Measurements from ENCODE around the gene SLC51B.
A peak's percentile ranks its signal among the peaks of the same experiment; 100 is the strongest.

SLC51B gene

DNA sequence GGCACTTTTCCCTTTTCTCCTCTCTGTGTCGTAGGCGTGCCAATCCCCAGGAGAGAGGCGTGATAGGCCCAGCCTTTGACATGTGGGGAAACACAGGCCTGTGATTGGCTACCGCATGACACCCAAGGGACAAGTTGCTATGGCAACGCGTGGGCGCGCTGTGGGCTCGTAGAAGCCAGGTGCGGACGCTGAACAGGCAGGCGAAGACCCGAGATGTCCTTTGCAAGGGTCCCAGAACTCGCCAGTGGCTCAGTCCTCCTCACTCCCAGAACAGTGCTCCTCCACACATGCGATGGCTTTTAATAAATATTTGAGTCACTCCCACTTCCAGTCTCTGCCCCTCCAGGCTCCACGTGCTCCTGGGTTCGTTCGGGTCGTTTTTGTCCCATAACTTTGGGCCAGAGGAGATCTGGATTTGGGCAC is 4.2 kb downstream of the SLC51B start:
- Histone ChIP-seq H3K36me3 (ENCODE audit: control insufficient read depth, low read length) (no peaks in the 10 kb centered on the region), H3K9me3 (ENCODE audit: control insufficient read depth, insufficient read depth, low read length) (no peaks in the 10 kb centered on the region), H3F3A (ENCODE audit: control insufficient read depth, insufficient read depth) (no peaks in the 10 kb centered on the region), H3K9me2 (replicated peaks; ENCODE audit: control insufficient read depth, low read length) (no peaks in the 10 kb centered on the region), H3K4me3 (ENCODE audit: low read length) (peak overlapping the region; percentile 45), H3K4me2 (ENCODE audit: low read length) (peak overlapping the region; percentile 64), H3K27me3 (ENCODE audit: control insufficient read depth, low read length) (no peaks in the 10 kb centered on the region), H3K4me1 (ENCODE audit: control insufficient read depth, low read length) (peaks cover 18% of the 10 kb centered on the region), H3K27ac (ENCODE audit: low read depth, low read length) (no peak overlapping the region), H4K20me1 (ENCODE audit: control insufficient read depth, insufficient read depth, low read depth, low read length) (no peaks in the 10 kb centered on the region), H3K79me2 (ENCODE audit: control insufficient read depth, low read length) (no peaks in the 10 kb centered on the region)
- TF ChIP-seq, protein P1, sequence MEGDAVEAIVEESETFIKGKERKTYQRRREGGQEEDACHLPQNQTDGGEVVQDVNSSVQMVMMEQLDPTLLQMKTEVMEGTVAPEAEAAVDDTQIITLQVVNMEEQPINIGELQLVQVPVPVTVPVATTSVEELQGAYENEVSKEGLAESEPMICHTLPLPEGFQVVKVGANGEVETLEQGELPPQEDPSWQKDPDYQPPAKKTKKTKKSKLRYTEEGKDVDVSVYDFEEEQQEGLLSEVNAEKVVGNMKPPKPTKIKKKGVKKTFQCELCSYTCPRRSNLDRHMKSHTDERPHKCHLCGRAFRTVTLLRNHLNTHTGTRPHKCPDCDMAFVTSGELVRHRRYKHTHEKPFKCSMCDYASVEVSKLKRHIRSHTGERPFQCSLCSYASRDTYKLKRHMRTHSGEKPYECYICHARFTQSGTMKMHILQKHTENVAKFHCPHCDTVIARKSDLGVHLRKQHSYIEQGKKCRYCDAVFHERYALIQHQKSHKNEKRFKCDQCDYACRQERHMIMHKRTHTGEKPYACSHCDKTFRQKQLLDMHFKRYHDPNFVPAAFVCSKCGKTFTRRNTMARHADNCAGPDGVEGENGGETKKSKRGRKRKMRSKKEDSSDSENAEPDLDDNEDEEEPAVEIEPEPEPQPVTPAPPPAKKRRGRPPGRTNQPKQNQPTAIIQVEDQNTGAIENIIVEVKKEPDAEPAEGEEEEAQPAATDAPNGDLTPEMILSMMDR (IDR thresholded peaks at IDR 0.05; ENCODE audit: low read depth, low read length, poor library complexity, severe bottlenecking): no peak
- TF ChIP-seq EZH2phosphoT487 (IDR thresholded peaks at IDR 0.05; ENCODE audit: borderline replicate concordance, low read length): no peak

DNA sequence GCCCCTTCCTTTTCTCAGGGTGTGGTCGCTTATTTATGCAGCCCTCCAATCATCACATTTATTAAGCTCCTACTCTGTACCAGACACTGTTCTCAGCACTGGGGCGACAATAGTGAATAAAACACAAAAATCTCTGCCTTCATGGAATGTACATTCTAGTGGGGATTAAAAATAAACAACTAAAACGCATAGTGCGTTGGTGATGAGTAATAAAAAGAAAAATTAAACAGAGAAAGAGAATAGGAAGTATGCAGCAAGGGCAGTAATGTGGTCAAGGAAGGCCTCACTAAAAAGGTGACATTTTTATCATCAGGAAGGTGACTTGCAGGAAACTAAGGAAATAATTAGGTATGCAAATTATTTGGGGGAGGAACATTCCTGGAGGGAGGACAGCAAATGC is 5.1 kb downstream of the SLC51B start:
- peaks cover 18% of the 10 kb centered on the region for H3K4me1 ChIP-seq (ENCODE audit: control insufficient read depth, low read length)
- H3K9me3 ChIP-seq (ENCODE audit: control insufficient read depth, insufficient read depth, low read length): no peaks in the 10 kb centered on the region
- H3K36me3 ChIP-seq (ENCODE audit: control insufficient read depth, low read length): no peaks in the 10 kb centered on the region
- H3F3A ChIP-seq (ENCODE audit: control insufficient read depth, insufficient read depth): no peaks in the 10 kb centered on the region
- no peaks in the 10 kb centered on the region for H3K9me2 ChIP-seq (replicated peaks; ENCODE audit: control insufficient read depth, low read length)
- H3K4me3 ChIP-seq (ENCODE audit: low read length): no peak overlapping the region
- no peaks in the 10 kb centered on the region for H3K27me3 ChIP-seq (ENCODE audit: control insufficient read depth, low read length)
- H3K4me2 ChIP-seq (ENCODE audit: low read length): peak overlapping the region; percentile 64
- no peaks in the 10 kb centered on the region for H3K79me2 ChIP-seq (ENCODE audit: control insufficient read depth, low read length)
- TF ChIP-seq, protein P1 (IDR thresholded peaks at IDR 0.05; ENCODE audit: low read depth, low read length, poor library complexity, severe bottlenecking): no peak
- TF ChIP-seq EZH2phosphoT487 (IDR thresholded peaks at IDR 0.05; ENCODE audit: borderline replicate concordance, low read length): no peak
- no peak overlapping the region for H3K27ac ChIP-seq (ENCODE audit: low read depth, low read length)
- H4K20me1 ChIP-seq (ENCODE audit: control insufficient read depth, insufficient read depth, low read depth, low read length): no peaks in the 10 kb centered on the region

DNA sequence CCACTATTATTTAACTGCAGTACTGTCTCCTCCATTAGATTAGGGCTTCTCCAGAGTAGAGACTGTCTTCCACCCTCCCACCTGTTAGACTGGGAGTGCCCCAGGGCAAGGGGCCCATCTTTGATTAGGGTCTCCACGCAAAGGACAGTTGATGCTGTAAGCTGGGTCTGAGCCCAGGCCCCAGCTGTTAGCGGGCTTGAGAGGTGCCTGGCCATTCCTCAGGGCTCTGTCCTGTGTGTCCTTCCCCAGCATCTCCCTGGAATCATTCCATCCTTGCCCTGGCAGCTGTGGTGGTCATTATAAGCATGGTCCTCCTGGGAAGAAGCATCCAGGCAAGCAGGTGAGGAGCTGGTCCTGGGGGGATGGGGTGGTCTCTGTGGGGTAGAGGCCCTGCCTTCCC is 6.1 kb downstream of the SLC51B start:
- Histone ChIP-seq H3K9me3 (ENCODE audit: control insufficient read depth, insufficient read depth, low read length) (no peaks in the 10 kb centered on the region), H3K4me2 (ENCODE audit: low read length) (no peak overlapping the region), H3K27ac (ENCODE audit: low read depth, low read length) (no peak overlapping the region), H3K4me3 (ENCODE audit: low read length) (no peak overlapping the region), H3K27me3 (ENCODE audit: control insufficient read depth, low read length) (no peaks in the 10 kb centered on the region), H3F3A (ENCODE audit: control insufficient read depth, insufficient read depth) (no peaks in the 10 kb centered on the region), H3K79me2 (ENCODE audit: control insufficient read depth, low read length) (no peaks in the 10 kb centered on the region), H4K20me1 (ENCODE audit: control insufficient read depth, insufficient read depth, low read depth, low read length) (no peaks in the 10 kb centered on the region), H3K36me3 (ENCODE audit: control insufficient read depth, low read length) (no peaks in the 10 kb centered on the region), H3K4me1 (ENCODE audit: control insufficient read depth, low read length) (peaks cover 18% of the 10 kb centered on the region), H3K9me2 (replicated peaks; ENCODE audit: control insufficient read depth, low read length) (no peaks in the 10 kb centered on the region)
- TF ChIP-seq EZH2phosphoT487 (IDR thresholded peaks at IDR 0.05; ENCODE audit: borderline replicate concordance, low read length): no peak
- TF ChIP-seq, protein P1 (IDR thresholded peaks at IDR 0.05; ENCODE audit: low read depth, low read length, poor library complexity, severe bottlenecking): no peak

DNA sequence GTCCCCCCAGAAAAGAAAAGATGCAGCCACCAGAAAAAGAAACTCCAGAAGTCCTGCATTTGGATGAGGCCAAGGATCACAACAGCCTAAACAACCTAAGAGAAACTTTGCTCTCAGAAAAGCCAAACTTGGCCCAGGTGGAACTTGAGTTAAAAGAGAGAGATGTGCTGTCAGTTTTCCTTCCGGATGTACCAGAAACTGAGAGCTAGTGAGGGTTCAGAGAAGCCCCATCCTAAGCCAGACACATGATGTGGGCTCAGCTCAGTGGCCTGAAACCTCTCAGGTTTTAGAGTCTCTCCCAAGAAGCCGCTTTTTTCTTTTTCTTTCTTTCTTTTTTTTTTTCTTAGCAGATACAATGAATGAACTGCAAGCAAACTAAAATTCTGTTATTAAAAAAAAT is 7.8 kb downstream of the SLC51B start:
- no peaks in the 10 kb centered on the region for H4K20me1 ChIP-seq (ENCODE audit: control insufficient read depth, insufficient read depth, low read depth, low read length)
- no peaks in the 10 kb centered on the region for H3K36me3 ChIP-seq (ENCODE audit: control insufficient read depth, low read length)
- TF ChIP-seq, protein P1 (IDR thresholded peaks at IDR 0.05; ENCODE audit: low read depth, low read length, poor library complexity, severe bottlenecking): no peak
- no peak for TF ChIP-seq EZH2phosphoT487 (IDR thresholded peaks at IDR 0.05; ENCODE audit: borderline replicate concordance, low read length)
- H3K9me2 ChIP-seq (replicated peaks; ENCODE audit: control insufficient read depth, low read length): no peaks in the 10 kb centered on the region
- H3K4me3 ChIP-seq (ENCODE audit: low read length): no peak overlapping the region
- H3F3A ChIP-seq (ENCODE audit: control insufficient read depth, insufficient read depth): no peaks in the 10 kb centered on the region
- H3K27ac ChIP-seq (ENCODE audit: low read depth, low read length): no peak overlapping the region
- H3K4me1 ChIP-seq (ENCODE audit: control insufficient read depth, low read length): peaks cover 18% of the 10 kb centered on the region
- H3K4me2 ChIP-seq (ENCODE audit: low read length): no peak overlapping the region
- H3K79me2 ChIP-seq (ENCODE audit: control insufficient read depth, low read length): no peaks in the 10 kb centered on the region
- no peaks in the 10 kb centered on the region for H3K27me3 ChIP-seq (ENCODE audit: control insufficient read depth, low read length)
- no peaks in the 10 kb centered on the region for H3K9me3 ChIP-seq (ENCODE audit: control insufficient read depth, insufficient read depth, low read length)
